Skeletal muscle tissue (tissue), 4 donors: ENCODE data around the gene NFYB. TPM values are rescaled to one million over a fixed set of nuclear protein-coding genes. Genes with fewer than 3 reads are reported as not detected.
"Not testable (repeated sequence)": the region's sequence is repeated elsewhere in the genome, so short reads cannot be mapped to it uniquely, and the experiment has no call there.

Source experiments
- H3K27ac ChIP-seq: one replicate; pipeline ENCODE4 v1.7.0; 2013; ENCODE audit warnings: mild to moderate bottlenecking, low read depth, low read length, inconsistent platforms
- H3K27me3 ChIP-seq, 3 donors: one replicate each; pipeline ENCODE4 v1.7.0; 2013; ENCODE audit warnings: low read length in 3 of 3; ENCODE audit not compliant: control insufficient read depth in 3 of 3, insufficient read depth in 3 of 3
- H3K36me3 ChIP-seq, 3 donors: one replicate each; pipeline ENCODE4 v1.7.0; 2013; ENCODE audit warnings: low read length in 3 of 3; ENCODE audit not compliant: control insufficient read depth in 3 of 3, insufficient read depth in 3 of 3
- H3K4me1 ChIP-seq, 3 donors: one replicate each; pipeline ENCODE4 v1.7.0; 2013; ENCODE audit warnings: low read length in 3 of 3, mild to moderate bottlenecking in 3 of 3; ENCODE audit not compliant: control insufficient read depth in 3 of 3, insufficient read depth in 3 of 3
- H3K4me3 ChIP-seq, 3 donors: one replicate each; pipeline ENCODE4 v1.7.0; 2013; ENCODE audit warnings: low read length in 3 of 3
- H3K9ac ChIP-seq, 3 donors: one replicate each; pipeline ENCODE4 v1.7.0; 2013; ENCODE audit warnings: low read length in 3 of 3, mild to moderate bottlenecking in 3 of 3, moderate library complexity in 2 of 3, low read depth in 1 of 3
- H3K9me3 ChIP-seq, 3 donors: one replicate each; pipeline ENCODE4 v1.7.0; 2013; ENCODE audit warnings: low read length in 3 of 3; ENCODE audit not compliant: control insufficient read depth in 3 of 3
- total RNA-seq: library from RNA; depleted of rRNA; stranded (reverse); fragments of >200 nt; gene quantifications from one replicate; pipeline ENCODE4 v1.2.3, GENCODE V29; 2014
- donor health status: Osteomylitis.

NFYB gene
- total RNA-seq, 1 donor from 2014 or later = 8.9 TPM

GRCh38 chr12:104175726-104176247, 37.8 kb upstream of the NFYB start:
- no peaks in the 10 kb centered on the region for H3K27me3 ChIP-seq
- H3K36me3 ChIP-seq = no peaks in the 10 kb centered on the region
- H3K27ac ChIP-seq = no peak overlapping the region
- no peak overlapping the region for H3K9ac ChIP-seq
- H3K9me3 ChIP-seq = no peaks in the 10 kb centered on the region
- peaks cover 6 to 8% (median 8%) of the 10 kb centered on the region in 3 donors for H3K4me1 ChIP-seq
- H3K4me3 ChIP-seq = no peak overlapping the region

GRCh38 chr12:104173804-104174203, 35.8 kb upstream of the NFYB start:
- not testable (repeated sequence) for H3K9ac ChIP-seq, H3K9me3 ChIP-seq, H3K27ac ChIP-seq, H3K4me3 ChIP-seq, H3K27me3 ChIP-seq, H3K36me3 ChIP-seq, H3K4me1 ChIP-seq

- H3K27ac ChIP-seq = no peak overlapping the region
- peaks cover 0 to under 1% (median 0%) of the 10 kb centered on the region in 3 donors for H3K4me1 ChIP-seq
- H3K36me3 ChIP-seq = no peaks in the 10 kb centered on the region
Observed at GRCh38 chr12:104172570-104172947, 34.5 kb upstream of the NFYB start.

GRCh38 chr12:104171785-104172569, 34.0 kb upstream of the NFYB start:
- Histone ChIP-seq H3K4me3 (no peak overlapping the region), H3K9me3 (no peaks in the 10 kb centered on the region), H3K27ac (no peak overlapping the region), H3K36me3 (no peaks in the 10 kb centered on the region), H3K27me3 (no peaks in the 10 kb centered on the region), H3K9ac (no peak overlapping the region), H3K4me1 (no peaks in the 10 kb centered on the region)

More at GRCh38 chr12:104172570-104172947, 34.5 kb upstream of the NFYB start:
- no peaks in the 10 kb centered on the region for H3K27me3 ChIP-seq
- H3K9me3 ChIP-seq = no peaks in the 10 kb centered on the region
- H3K4me3 ChIP-seq = no peak overlapping the region
- H3K9ac ChIP-seq = no peak overlapping the region

GRCh38 chr12:104168596-104168995, 30.6 kb upstream of the NFYB start:
- Histone ChIP-seq H3K27ac (no peak overlapping the region), H3K4me1 (no peaks in the 10 kb centered on the region), H3K27me3 (no peaks in the 10 kb centered on the region), H3K9me3 (no peaks in the 10 kb centered on the region), H3K9ac (no peak overlapping the region), H3K4me3 (no peak overlapping the region), H3K36me3 (no peaks in the 10 kb centered on the region)

- no peaks in the 10 kb centered on the region for H3K27me3 ChIP-seq
- H3K9ac ChIP-seq = no peak overlapping the region
- H3K27ac ChIP-seq = no peak overlapping the region
- H3K4me3 ChIP-seq = no peak overlapping the region
- H3K36me3 ChIP-seq = no peaks in the 10 kb centered on the region
- no peaks in the 10 kb centered on the region for H3K4me1 ChIP-seq
- no peaks in the 10 kb centered on the region for H3K9me3 ChIP-seq
Observed at GRCh38 chr12:104167519-104168458, 29.8 kb upstream of the NFYB start.

DNA sequence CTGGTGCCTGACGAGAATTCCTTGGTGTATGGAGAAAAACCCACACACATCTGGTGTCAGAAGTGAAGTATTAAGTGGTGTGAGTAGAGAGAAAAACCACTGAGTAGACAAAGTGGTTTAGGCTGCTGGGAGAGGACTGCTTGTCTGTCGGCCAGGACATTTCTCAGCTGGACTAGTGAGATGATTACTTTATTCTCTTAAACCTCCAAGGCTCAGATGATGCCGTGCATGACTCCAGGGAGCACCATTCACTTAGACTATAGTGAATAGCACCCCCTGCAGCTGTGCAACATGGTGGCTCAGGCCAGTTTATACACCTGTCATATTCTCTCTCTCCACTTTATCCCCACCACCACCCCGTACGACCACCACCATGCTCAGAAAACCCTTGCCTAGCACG, 28.5 kb upstream of the NFYB start:
- no peaks in the 10 kb centered on the region for H3K4me1 ChIP-seq
- H3K27me3 ChIP-seq = no peaks in the 10 kb centered on the region
- no peak overlapping the region for H3K9ac ChIP-seq
- H3K9me3 ChIP-seq = no peaks in the 10 kb centered on the region
- no peak overlapping the region for H3K4me3 ChIP-seq
- H3K27ac ChIP-seq = no peak overlapping the region
- no peaks in the 10 kb centered on the region for H3K36me3 ChIP-seq

- Histone ChIP-seq H3K9me3 (no peaks in the 10 kb centered on the region), H3K27me3 (no peaks in the 10 kb centered on the region), H3K27ac (no peak overlapping the region), H3K9ac (no peak overlapping the region), H3K4me3 (no peak overlapping the region), H3K4me1 (no peaks in the 10 kb centered on the region), H3K36me3 (no peaks in the 10 kb centered on the region)
Observed at GRCh38 chr12:104165801-104166200, 27.8 kb upstream of the NFYB start.

DNA sequence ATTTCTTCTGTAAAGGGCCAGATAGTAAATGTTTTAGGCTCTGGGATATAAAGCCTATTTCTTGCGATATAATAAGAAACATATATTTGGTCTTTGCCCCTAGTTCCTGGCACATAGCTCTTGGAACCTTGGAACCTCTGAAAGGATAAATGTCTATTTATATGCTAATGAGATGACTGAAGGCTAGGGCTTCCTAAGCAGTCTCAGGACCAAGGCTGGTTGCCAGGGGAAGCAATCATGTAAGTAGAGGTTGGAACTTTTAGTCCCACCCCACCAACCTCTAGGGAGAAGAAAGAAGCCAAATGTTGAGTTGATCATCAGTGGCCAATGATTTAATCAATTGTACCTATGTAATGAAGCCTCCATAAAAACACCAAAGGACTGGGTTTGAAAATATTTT, 26.6 kb upstream of the NFYB start:
- no peak overlapping the region for H3K27ac ChIP-seq

DNA sequence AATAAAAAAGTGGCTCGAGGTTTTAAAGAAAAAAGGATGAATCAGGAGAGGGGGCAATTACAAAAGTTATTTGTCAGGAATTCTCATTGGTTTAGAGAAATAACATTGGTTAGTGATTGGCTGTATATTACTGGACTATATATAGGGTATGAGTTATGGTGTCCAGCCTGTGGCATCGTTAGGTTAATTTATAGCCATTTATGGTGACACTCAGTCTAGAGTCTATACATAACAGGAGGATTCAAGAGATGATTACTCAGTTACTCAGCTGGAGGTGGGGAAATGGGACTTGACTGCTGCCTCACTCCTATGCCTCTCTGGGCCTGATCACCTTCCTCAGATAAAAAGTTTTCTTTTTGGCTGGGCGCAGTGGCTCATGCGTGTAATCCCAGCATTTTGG, 25.6 kb upstream of the NFYB start:
- Histone ChIP-seq H3K9me3 (no peaks in the 10 kb centered on the region), H3K27me3 (no peaks in the 10 kb centered on the region), H3K4me3 (no peak overlapping the region), H3K36me3 (no peaks in the 10 kb centered on the region), H3K9ac (no peak overlapping the region), H3K4me1 (no peaks in the 10 kb centered on the region), H3K27ac (no peak overlapping the region)

More for the DNA sequence above, 26.6 kb upstream of the NFYB start:
- no peak overlapping the region for H3K9ac ChIP-seq
- no peaks in the 10 kb centered on the region for H3K4me1 ChIP-seq
- H3K4me3 ChIP-seq = no peak overlapping the region
- no peaks in the 10 kb centered on the region for H3K36me3 ChIP-seq
- H3K9me3 ChIP-seq = no peaks in the 10 kb centered on the region
- no peaks in the 10 kb centered on the region for H3K27me3 ChIP-seq
